Gastroesophageal sphincter (tissue), 3 donors: Measurements from ENCODE around the gene FCGBP.

Source experiments
- POLR2A ChIP-seq, 2 donors: fragments of 450-650 bp; IDR thresholded peaks; one replicate each; pipeline ENCODE4 v1.6.1; 2017; ENCODE audit warnings: antibody characterized with exemption in 2 of 2, mild to moderate bottlenecking in 2 of 2, moderate library complexity in 1 of 2
- POLR2AphosphoS5 ChIP-seq: sonication (generic); formaldehyde crosslinking; IDR thresholded peaks from one replicate; pipeline ENCODE4 v1.6.1; 2017; ENCODE audit warnings: antibody characterized with exemption
- TF ChIP-seq, protein P1 (sequence below), 4 experiments: fragments of 200-600 bp in 2 of 4; fragments of 450-650 bp in 2 of 4; sonication (generic) in 1 of 4; IDR thresholded peaks; one replicate each; pipeline ENCODE4 v1.5.1; 2017 to 2019; ENCODE audit warnings: antibody characterized with exemption in 4 of 4, mild to moderate bottlenecking in 2 of 4, moderate library complexity in 2 of 4

- TF ChIP-seq, protein P1, sequence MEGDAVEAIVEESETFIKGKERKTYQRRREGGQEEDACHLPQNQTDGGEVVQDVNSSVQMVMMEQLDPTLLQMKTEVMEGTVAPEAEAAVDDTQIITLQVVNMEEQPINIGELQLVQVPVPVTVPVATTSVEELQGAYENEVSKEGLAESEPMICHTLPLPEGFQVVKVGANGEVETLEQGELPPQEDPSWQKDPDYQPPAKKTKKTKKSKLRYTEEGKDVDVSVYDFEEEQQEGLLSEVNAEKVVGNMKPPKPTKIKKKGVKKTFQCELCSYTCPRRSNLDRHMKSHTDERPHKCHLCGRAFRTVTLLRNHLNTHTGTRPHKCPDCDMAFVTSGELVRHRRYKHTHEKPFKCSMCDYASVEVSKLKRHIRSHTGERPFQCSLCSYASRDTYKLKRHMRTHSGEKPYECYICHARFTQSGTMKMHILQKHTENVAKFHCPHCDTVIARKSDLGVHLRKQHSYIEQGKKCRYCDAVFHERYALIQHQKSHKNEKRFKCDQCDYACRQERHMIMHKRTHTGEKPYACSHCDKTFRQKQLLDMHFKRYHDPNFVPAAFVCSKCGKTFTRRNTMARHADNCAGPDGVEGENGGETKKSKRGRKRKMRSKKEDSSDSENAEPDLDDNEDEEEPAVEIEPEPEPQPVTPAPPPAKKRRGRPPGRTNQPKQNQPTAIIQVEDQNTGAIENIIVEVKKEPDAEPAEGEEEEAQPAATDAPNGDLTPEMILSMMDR (IDR thresholded peaks at IDR 0.05) = no peak
- TF ChIP-seq POLR2A (IDR thresholded peaks at IDR 0.05) = no peak
- TF ChIP-seq POLR2AphosphoS5 = no peak
Measured at GRCh38 chr19:39943586-39943985, 9.2 kb upstream of the FCGBP start.
